PFSK-1 (cell line): ENCODE results near the gene MRPL20.

Experiments
- FOXP2 ChIP-seq: optimal IDR thresholded peaks from 2 replicates; pipeline ENCODE3; 2011; ENCODE audit warnings: borderline replicate concordance, control low read depth, inconsistent platforms; ENCODE audit not compliant: insufficient read depth; ENCODE audit errors: extremely low read length, extremely low read depth
- POLR2AphosphoS5 ChIP-seq: IDR thresholded peaks from 2 replicates; pipeline ENCODE4 v1.6.1; 2012; ENCODE audit warnings: low read depth, mild to moderate bottlenecking, control low read depth, low read length, moderate library complexity
- REST ChIP-seq, 2 experiments: IDR thresholded peaks; 2 replicates each; pipeline versions ENCODE4 v1.6.1 to v1.8.0; 2011 to 2012; ENCODE audit warnings: low read depth in 2 of 2, low read length in 2 of 2, control low read depth in 1 of 2, inconsistent platforms in 1 of 2, mild to moderate bottlenecking in 1 of 2, moderate library complexity in 1 of 2; ENCODE audit not compliant: insufficient read depth in 1 of 2
- TAF1 ChIP-seq: IDR thresholded peaks from 2 replicates; pipeline ENCODE4 v1.6.1; 2012; ENCODE audit warnings: low read length, control low read depth, borderline replicate concordance; ENCODE audit not compliant: insufficient read depth

- no peak for TF ChIP-seq REST (IDR thresholded peaks at IDR 0.05; ENCODE audit: insufficient read depth in 1 of 2, low read depth in 2 of 2, low read length in 2 of 2)
- TF ChIP-seq POLR2AphosphoS5, result no peak
- TF ChIP-seq TAF1, result no peak
- no peak for TF ChIP-seq FOXP2
These were observed 45.7 kb downstream of the MRPL20 start for GRCh38 chr1:1361233-1361981.
